SKM-1 treated with dmso at 0.1 percent for 144 hours (cell line): ENCODE results near the gene FGF19.

ENCODE experiments used
- DNase-seq: peaks from one replicate; lab custom pipeline; 2025; ENCODE audit not compliant: unreplicated experiment; lab: John Stamatoyannopoulos, UW

The FGF19 gene

GRCh38 chr11:69657456-69657910 lies 46.3 kb downstream of the FGF19 start:
- no peak for DNase-seq

DNA sequence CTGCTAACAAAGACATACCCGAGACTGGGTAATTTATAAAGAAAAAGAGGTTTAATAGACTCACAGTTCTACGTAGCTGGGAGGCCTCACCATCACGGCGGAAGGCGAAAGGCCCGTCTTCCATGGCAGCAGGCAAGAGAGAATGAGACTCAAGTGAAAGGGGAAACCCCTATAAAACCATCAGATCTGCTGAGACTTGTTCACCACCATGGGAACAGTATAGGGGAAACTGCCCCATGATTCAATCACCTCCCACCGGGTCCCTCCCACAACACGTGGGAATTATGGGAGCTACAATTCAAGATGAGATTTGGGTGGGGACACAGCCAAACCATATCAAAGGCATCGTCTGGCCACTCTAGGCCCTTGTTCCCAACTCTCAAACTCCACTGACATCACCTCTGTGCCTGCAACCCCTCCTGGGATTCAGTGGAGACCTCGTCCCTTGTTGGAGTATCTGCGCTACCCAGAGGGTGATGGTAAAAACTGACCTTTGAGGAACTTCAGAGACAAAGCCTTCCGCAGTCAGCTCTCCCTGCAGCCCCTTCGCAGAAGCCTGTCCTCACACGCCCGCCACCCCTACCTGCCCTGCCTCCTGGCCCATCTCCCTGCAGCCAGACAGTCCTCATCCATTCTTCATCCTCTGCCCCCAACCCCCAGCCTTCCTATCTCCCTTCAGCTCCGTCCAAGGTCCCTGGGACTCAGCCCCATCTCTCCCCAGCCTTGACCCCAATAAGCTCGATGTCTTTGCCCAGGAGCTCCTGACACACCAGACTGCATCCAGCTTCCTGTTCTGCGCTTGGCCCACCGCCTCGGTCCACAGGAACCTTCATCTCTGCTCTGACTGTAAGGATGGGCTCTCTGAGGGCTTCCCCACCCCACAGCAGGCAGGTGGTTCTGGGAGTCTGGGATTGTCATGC lies 47.0 kb downstream of the FGF19 start:
- DNase-seq: no peak

DNA sequence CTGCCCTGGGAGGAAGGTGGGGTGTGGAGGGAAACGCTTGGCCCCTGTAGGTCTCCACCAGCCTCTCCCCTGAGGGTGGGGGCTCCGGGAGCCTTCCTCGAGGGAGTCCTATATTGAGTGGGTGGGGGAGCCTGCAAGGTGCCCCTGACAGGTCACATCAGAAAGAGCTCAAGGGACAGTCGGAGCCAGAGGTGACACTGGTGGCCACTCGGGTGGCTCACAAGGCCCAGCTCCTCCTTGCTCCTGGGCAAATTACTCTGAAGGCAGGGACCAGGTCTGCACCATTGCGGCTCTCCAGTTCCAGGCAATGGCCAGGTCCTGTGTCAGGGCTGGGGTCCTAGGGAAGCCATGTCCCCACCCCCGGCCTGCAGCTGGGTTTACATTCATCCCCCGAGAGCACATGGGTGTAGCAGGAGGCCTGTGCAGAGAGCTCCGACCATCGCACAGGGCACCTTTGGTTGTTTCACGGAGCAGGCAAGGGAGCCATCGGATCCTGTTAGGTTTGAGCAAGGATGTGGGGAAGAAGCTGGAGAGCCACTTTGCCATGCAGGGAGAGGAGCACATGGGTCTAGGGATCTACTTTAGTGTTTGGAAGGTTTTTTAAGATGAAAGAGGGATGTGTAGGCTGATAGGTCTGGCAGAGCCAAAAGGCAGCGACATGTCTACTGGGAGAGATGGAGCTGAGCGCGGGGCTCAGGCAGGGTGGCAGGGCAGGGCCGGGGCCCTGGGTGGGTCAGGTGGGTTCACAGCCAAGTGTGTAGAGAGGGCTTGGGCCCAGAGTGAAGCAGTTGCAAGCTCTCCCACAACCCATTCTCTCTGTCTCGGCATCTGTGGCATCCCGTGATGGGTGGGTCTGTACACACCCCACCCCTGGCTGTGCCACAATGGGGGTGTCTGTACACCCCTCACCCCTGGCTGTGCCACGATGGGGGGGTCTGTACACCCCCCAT lies 48.1 kb downstream of the FGF19 start:
- no peak for DNase-seq

DNA sequence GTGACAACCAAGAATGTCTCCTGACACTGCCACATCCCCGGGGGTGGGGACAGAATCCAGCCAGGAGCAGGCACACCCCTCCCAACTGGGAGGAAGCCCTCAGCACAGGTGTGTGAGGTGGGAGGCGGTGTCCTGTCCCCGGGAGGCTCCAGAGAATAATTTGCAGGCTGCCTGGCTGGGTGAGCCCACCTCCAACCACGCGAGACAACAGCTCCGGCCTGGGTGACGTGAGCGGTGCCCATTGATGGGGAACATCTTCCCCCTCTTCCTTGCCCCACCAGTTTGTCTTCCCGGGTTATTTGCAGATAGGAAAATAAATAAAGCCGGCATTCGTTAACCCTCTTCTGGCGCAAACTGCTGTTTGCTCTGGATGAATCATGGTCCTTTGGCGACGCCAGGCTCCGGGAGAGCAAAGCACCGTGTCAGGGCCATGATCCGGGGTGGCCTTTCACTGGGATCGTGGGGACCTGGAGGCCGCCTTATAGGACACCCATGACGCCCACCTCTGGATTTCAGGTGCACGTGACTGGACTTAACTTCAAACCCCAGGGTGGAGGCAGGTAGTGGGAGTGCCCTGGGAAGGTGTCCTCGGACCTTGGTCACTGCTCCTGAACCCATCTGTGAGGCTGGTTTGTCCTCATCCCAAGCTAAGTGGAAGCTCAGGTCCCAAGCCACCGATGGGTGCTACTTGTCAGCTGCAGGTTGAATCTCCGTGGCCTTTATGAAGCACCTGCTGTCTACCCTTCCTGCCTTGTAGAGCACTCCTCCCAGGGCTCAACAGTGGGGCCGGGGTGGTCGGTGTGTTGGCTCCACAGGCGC lies 49.0 kb downstream of the FGF19 start:
- no peak for DNase-seq

- DNase-seq: no peak
Measured at GRCh38 chr11:69654001-69654659, 49.7 kb downstream of the FGF19 start.

GRCh38 chr11:69653406-69653960 lies 50.3 kb downstream of the FGF19 start:
- no peak for DNase-seq

GRCh38 chr11:69652999-69653398 lies 50.8 kb downstream of the FGF19 start:
- no peak for DNase-seq

- no peak for DNase-seq
Measured at GRCh38 chr11:69651834-69652620, 51.8 kb downstream of the FGF19 start.

DNA sequence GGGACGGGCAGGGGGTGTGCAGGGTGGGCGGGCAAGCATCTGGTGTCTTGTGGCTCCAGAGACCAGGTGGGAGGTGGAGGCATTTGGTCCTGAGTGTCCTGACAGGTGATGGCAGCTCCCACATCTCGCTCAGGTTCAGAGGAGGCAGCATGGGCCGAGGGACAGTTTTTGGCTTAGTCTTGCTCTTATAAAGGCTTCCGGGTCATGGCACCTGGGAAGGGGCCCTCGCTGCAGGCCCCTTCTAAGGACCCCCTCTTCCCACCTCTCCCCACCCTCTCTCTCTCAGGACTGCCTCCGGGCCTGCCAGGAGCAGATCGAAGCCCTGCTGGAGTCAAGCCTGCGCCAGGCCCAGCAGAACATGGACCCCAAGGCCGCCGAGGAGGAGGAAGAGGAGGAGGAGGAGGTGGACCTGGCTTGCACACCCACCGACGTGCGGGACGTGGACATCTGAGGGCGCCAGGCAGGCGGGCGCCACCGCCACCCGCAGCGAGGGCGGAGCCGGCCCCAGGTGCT lies 52.9 kb downstream of the FGF19 start:
- no peak for DNase-seq

- DNase-seq: no peak
Measured at GRCh38 chr11:69650081-69650831, 53.6 kb downstream of the FGF19 start.

- DNase-seq: no peak
Measured at GRCh38 chr11:69649576-69649900, 54.3 kb downstream of the FGF19 start.

DNA sequence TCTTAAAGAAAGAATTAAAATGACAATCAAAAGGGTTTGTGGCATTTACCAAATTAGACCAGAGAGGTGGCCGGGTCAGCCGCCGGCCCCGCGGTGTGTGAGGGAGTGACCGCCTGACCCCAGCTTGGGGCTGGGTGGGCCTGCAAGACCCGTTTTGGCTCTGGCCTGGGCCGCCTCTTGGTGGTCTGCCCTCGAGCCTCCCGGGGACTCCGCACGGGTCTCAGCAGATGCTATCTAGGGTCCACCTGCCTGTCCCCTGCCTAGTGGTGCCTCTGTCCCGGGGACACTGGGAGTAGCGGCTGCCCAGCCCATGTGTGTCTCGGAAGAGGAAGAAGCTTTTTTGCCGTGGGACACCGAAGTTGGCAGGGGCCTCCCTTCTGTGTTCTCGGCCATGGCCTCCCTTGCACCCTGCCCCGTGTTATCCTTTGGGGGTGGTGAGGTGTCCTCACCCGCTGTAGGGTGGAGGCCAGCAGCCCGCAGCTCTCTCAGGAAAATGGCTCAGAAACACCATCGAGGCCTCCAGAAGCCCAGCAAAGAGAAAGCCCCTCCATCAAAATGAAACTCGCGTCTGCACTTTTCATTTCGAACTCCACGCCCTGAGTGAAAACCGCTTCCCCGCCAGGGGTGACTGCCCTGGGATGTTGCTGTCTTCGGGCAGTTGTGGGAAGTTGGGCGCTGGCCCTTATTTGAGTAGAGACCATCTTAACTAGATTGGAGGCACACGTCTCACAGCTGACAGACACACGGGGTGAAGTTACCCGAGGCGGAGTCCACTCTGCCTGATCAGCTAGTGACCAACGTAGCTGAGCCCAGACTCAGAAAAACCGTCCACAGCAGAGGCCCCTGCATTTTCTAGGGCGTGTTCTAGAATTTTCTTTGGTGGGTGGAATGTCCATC lies 54.9 kb downstream of the FGF19 start:
- DNase-seq: no peak
